ENCODE measurements around the gene PGAM2.

Gene PGAM2

GRCh38 chr7:44085546-44085945 lies 20.2 kb upstream of the PGAM2 start:
- Mint-ChIP-seq H3K9me3 (no peaks in the 10 kb centered on the region), H3K4me3 (no peak overlapping the region), H3K36me3 (ENCODE audit: low read depth) (peaks cover 7% of the 10 kb centered on the region), H3K27ac (no peak overlapping the region), H3K4me1 (peaks cover 63% of the 10 kb centered on the region), H3K27me3 (ENCODE audit: low read depth, poor library complexity) (peaks cover 10% of the 10 kb centered on the region)
- DNase-seq, result no peak
- TF ChIP-seq CTCF (IDR thresholded peaks at IDR 0.05), result no peak

- Mint-ChIP-seq H3K36me3 (ENCODE audit: low read depth) (peaks cover 7% of the 10 kb centered on the region), H3K27me3 (ENCODE audit: low read depth, poor library complexity) (peaks cover 10% of the 10 kb centered on the region), H3K4me1 (peaks cover 68% of the 10 kb centered on the region), H3K27ac (no peak overlapping the region), H3K9me3 (no peaks in the 10 kb centered on the region), H3K4me3 (no peak overlapping the region)
- DNase-seq, result no peak
- no peak for TF ChIP-seq CTCF (IDR thresholded peaks at IDR 0.05)
Observed at GRCh38 chr7:44084701-44085100, 19.3 kb upstream of the PGAM2 start.

- peaks cover 7% of the 10 kb centered on the region for H3K36me3 Mint-ChIP-seq (ENCODE audit: low read depth)
- peaks cover 10% of the 10 kb centered on the region for H3K27me3 Mint-ChIP-seq (ENCODE audit: low read depth, poor library complexity)
- H3K27ac Mint-ChIP-seq, result no peak overlapping the region
- no peak for TF ChIP-seq CTCF (IDR thresholded peaks at IDR 0.05)
- DNase-seq, result no peak
- H3K4me1 Mint-ChIP-seq, result peaks cover 76% of the 10 kb centered on the region
- no peaks in the 10 kb centered on the region for H3K9me3 Mint-ChIP-seq
- peak overlapping the region; percentile 59 for H3K4me3 Mint-ChIP-seq
Observed at GRCh38 chr7:44083796-44084195, 18.4 kb upstream of the PGAM2 start.

- no peak overlapping the region for H3K27ac Mint-ChIP-seq
- H3K27me3 Mint-ChIP-seq (ENCODE audit: low read depth, poor library complexity), result peaks cover 13% of the 10 kb centered on the region
- H3K4me3 Mint-ChIP-seq, result peak overlapping the region; percentile 75
- peak; percentile 98 for DNase-seq
- H3K4me1 Mint-ChIP-seq, result peaks cover 76% of the 10 kb centered on the region
- peaks cover 15% of the 10 kb centered on the region for H3K36me3 Mint-ChIP-seq (ENCODE audit: low read depth)
- H3K9me3 Mint-ChIP-seq, result no peaks in the 10 kb centered on the region
- peak; percentile 14 for TF ChIP-seq CTCF (IDR thresholded peaks at IDR 0.05)
Observed at GRCh38 chr7:44082541-44083207, 17.3 kb upstream of the PGAM2 start.

- peak overlapping the region; percentile 91 for H3K4me3 Mint-ChIP-seq
- no peak for DNase-seq
- H3K9me3 Mint-ChIP-seq, result no peaks in the 10 kb centered on the region
- peaks cover 13% of the 10 kb centered on the region for H3K27me3 Mint-ChIP-seq (ENCODE audit: low read depth, poor library complexity)
- no peak overlapping the region for H3K27ac Mint-ChIP-seq
- no peak for TF ChIP-seq CTCF (IDR thresholded peaks at IDR 0.05)
- H3K36me3 Mint-ChIP-seq (ENCODE audit: low read depth), result peaks cover 29% of the 10 kb centered on the region
- peaks cover 81% of the 10 kb centered on the region for H3K4me1 Mint-ChIP-seq
Observed at GRCh38 chr7:44081266-44081748, 15.9 kb upstream of the PGAM2 start.

GRCh38 chr7:44080686-44081265 lies 15.4 kb upstream of the PGAM2 start:
- peak overlapping the region; percentile 79 for H3K27ac Mint-ChIP-seq
- no peak for DNase-seq
- H3K9me3 Mint-ChIP-seq, result no peaks in the 10 kb centered on the region
- peaks cover 13% of the 10 kb centered on the region for H3K27me3 Mint-ChIP-seq (ENCODE audit: low read depth, poor library complexity)
- H3K4me3 Mint-ChIP-seq, result peak overlapping the region; percentile 91
- H3K4me1 Mint-ChIP-seq, result peaks cover 82% of the 10 kb centered on the region
- TF ChIP-seq CTCF (IDR thresholded peaks at IDR 0.05), result no peak
- H3K36me3 Mint-ChIP-seq (ENCODE audit: low read depth), result peaks cover 34% of the 10 kb centered on the region
